H1 (cell line): ENCODE results near the gene FAM237A. TPM values are rescaled to one million over a fixed set of nuclear protein-coding genes. Genes with fewer than 3 reads are reported as not detected.

Source experiments
- CHD1 ChIP-seq: IDR thresholded peaks from 2 replicates; pipeline ENCODE4 v1.6.1; 2012; ENCODE audit warnings: low read depth, low read length, improper control_type of control experiment
- HDAC2 ChIP-seq, 2 experiments: fragments of 300-600 bp in 1 of 2; sonication (generic) in 1 of 2; IDR thresholded peaks; 2 replicates each; pipeline ENCODE4 v1.6.1; 2011 to 2012; ENCODE audit warnings: low read depth in 2 of 2, low read length in 2 of 2, mild to moderate bottlenecking in 2 of 2, moderate library complexity in 2 of 2, borderline replicate concordance in 1 of 2, inconsistent platforms in 1 of 2
- MAFK ChIP-seq: IDR thresholded peaks from 2 replicates; pipeline ENCODE4 v1.6.1; 2012; ENCODE audit warnings: low read depth, mild to moderate bottlenecking, improper control_type of control experiment, low read length
- POLR2AphosphoS5 ChIP-seq: IDR thresholded peaks from 2 replicates; pipeline ENCODE4 v1.6.1; 2011; ENCODE audit warnings: low read depth, low read length
- POU5F1 ChIP-seq: IDR thresholded peaks from 2 replicates; pipeline ENCODE4 v1.6.1; 2011; ENCODE audit warnings: low read depth, mild to moderate bottlenecking, low read length, moderate library complexity
- SP1 ChIP-seq: IDR thresholded peaks from 2 replicates; pipeline ENCODE4 v1.6.1; 2011; ENCODE audit warnings: low read depth, low read length
- TBP ChIP-seq: IDR thresholded peaks from 2 replicates; pipeline ENCODE4 v1.6.1; 2011; ENCODE audit warnings: low read depth, low read length, improper control_type of control experiment
- polyA plus RNA-seq, 7 experiments: library from polyadenylated mRNA; depleted of rRNA in 3 of 7; stranded (reverse) in 5 of 7; unstranded in 2 of 7; fragments of >200 nt in 5 of 7; fragments of 200-250 nt in 2 of 7; gene quantifications; 1 replicate in 5 of 7; 2 replicates in 1 of 7; 4 replicates in 1 of 7; pipeline versions ENCODE4 v1.2.1 to v1.2.3, GENCODE V29; 2011 to 2013; ENCODE audit warnings: missing spikeins in 2 of 7, mixed read lengths in 2 of 7
- total RNA-seq: library from RNA; stranded (reverse); fragmentation: NEBNext Ultra II Directional; extraction: Animal tissue kit (Norgen Biotek cat#: 25700); gene quantifications from 2 replicates; pipeline ENCODE4 v1.2.1, GENCODE V29; 2021

FAM237A gene
- total and polyA plus RNA-seq, 2 of the 8 experiments (the other 6 are each of a cell fraction or from before 2014, with no cell fraction given) = not detected

DNA sequence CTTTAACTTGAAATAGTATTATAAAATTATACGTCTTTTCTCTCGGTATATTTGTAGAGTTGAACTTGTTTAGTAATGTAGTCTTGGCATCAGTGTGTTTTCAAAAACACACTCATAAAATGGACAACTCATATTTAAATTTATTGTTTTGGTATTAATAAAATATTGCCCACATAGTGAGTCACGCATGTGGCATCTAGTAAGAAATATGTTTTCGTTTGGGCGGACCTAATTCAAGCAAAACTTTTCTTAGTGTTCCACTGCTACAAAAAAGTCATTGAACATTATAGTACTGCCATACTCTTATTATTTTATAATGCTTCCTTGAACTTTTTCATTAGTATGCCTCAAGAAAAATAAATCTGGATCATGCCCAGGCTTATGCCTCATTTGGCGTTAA is 31.1 kb upstream of the FAM237A start (continued):
- TF ChIP-seq TBP (no peak), MAFK (no peak), POLR2AphosphoS5 (no peak), POU5F1 (no peak), SP1 (no peak), CHD1 (no peak), HDAC2 (IDR thresholded peaks at IDR 0.05; ENCODE audit: borderline replicate concordance in 1 of 2, low read depth in 2 of 2, low read length in 2 of 2) (no peak)
